ENCODE data around the gene DPP6. TPM values are rescaled to one million over a fixed set of nuclear protein-coding genes. Genes with fewer than 3 reads are reported as not detected.

DPP6 gene
- total RNA-seq, 1 donor from 2014 or later = 0.39 TPM

GRCh38 chr7:154484406-154484805, 432.2 kb downstream of the DPP6 start:
- H3K27me3 ChIP-seq = no peaks in the 10 kb centered on the region
- H3F3A ChIP-seq (ENCODE audit: low read depth) = no peaks in the 10 kb centered on the region
- no peak overlapping the region for H3K4me3 ChIP-seq
- Mint-ChIP-seq H3K36me3 (no peaks in the 10 kb centered on the region), H3K27me3 (ENCODE audit: insufficient read depth, low read depth) (peaks cover 5% of the 10 kb centered on the region), H3K4me1 (peaks cover 7% of the 10 kb centered on the region), H3K27ac (no peak overlapping the region), H3K4me3 (no peak overlapping the region), H3K9me3 (no peaks in the 10 kb centered on the region)
- peak; percentile 38 for DNase-seq (ENCODE audit: low spot score)
- no peaks in the 10 kb centered on the region for H3K79me2 ChIP-seq (ENCODE audit: low read depth)
- TF ChIP-seq CTCF (IDR thresholded peaks at IDR 0.05) = no peak
- H3K27ac ChIP-seq = no peak overlapping the region
- H4K20me1 ChIP-seq (ENCODE audit: low read depth) = no peaks in the 10 kb centered on the region
- H3K4me2 ChIP-seq = no peak overlapping the region
- peaks cover 4% of the 10 kb centered on the region for H3K4me1 ChIP-seq
- H3K9ac ChIP-seq = no peak overlapping the region
- no peak overlapping the region for H2AFZ ChIP-seq (replicated peaks)
- no peaks in the 10 kb centered on the region for H3K36me3 ChIP-seq
- H3K9me3 ChIP-seq (ENCODE audit: low read depth) = no peaks in the 10 kb centered on the region

GRCh38 chr7:154484943-154485342, 432.7 kb downstream of the DPP6 start:
- no peaks in the 10 kb centered on the region for H3K36me3 Mint-ChIP-seq
- H3K4me1 Mint-ChIP-seq = peaks cover 7% of the 10 kb centered on the region
- H3K4me3 ChIP-seq = no peak overlapping the region
- H3K27me3 Mint-ChIP-seq (ENCODE audit: insufficient read depth, low read depth) = peaks cover 5% of the 10 kb centered on the region
- no peak overlapping the region for H3K4me2 ChIP-seq
- H3K4me3 Mint-ChIP-seq = no peak overlapping the region
- H3K9me3 Mint-ChIP-seq = no peaks in the 10 kb centered on the region
- H3K4me1 ChIP-seq = peaks cover 4% of the 10 kb centered on the region
- H3K36me3 ChIP-seq = no peaks in the 10 kb centered on the region
- DNase-seq (ENCODE audit: low spot score) = no peak
- no peak overlapping the region for H3K27ac ChIP-seq
- H3F3A ChIP-seq (ENCODE audit: low read depth) = no peaks in the 10 kb centered on the region
- H3K27ac Mint-ChIP-seq = no peak overlapping the region
- no peaks in the 10 kb centered on the region for H4K20me1 ChIP-seq (ENCODE audit: low read depth)
- H3K79me2 ChIP-seq (ENCODE audit: low read depth) = no peaks in the 10 kb centered on the region
- H2AFZ ChIP-seq (replicated peaks) = no peak overlapping the region
- TF ChIP-seq EZH2 (IDR thresholded peaks at IDR 0.05) (no peak), CTCF (IDR thresholded peaks at IDR 0.05) (no peak), EZH2phosphoT487 (IDR thresholded peaks at IDR 0.05) (no peak)
- no peak overlapping the region for H3K9ac ChIP-seq
- no peaks in the 10 kb centered on the region for H3K27me3 ChIP-seq
- no peaks in the 10 kb centered on the region for H3K9me3 ChIP-seq (ENCODE audit: low read depth)

GRCh38 chr7:154489897-154490296, 437.7 kb downstream of the DPP6 start:
- Histone ChIP-seq H3K79me2 (ENCODE audit: low read depth) (no peaks in the 10 kb centered on the region), H3K4me3 (no peak overlapping the region), H3F3A (ENCODE audit: low read depth) (no peaks in the 10 kb centered on the region), H3K27me3 (no peaks in the 10 kb centered on the region), H3K9ac (no peak overlapping the region), H3K4me2 (no peak overlapping the region), H2AFZ (replicated peaks) (no peak overlapping the region), H4K20me1 (ENCODE audit: low read depth) (no peaks in the 10 kb centered on the region), H3K27ac (no peak overlapping the region), H3K36me3 (no peaks in the 10 kb centered on the region), H3K9me3 (ENCODE audit: low read depth) (no peaks in the 10 kb centered on the region), H3K4me1 (peaks cover 5% of the 10 kb centered on the region)
- Mint-ChIP-seq H3K27me3 (ENCODE audit: insufficient read depth, low read depth) (peaks cover 2% of the 10 kb centered on the region), H3K36me3 (no peaks in the 10 kb centered on the region), H3K9me3 (no peaks in the 10 kb centered on the region), H3K4me3 (no peak overlapping the region), H3K4me1 (peaks cover 6% of the 10 kb centered on the region), H3K27ac (no peak overlapping the region)
- DNase-seq (ENCODE audit: low spot score) = no peak
- TF ChIP-seq EZH2phosphoT487 (IDR thresholded peaks at IDR 0.05) (no peak), CTCF (IDR thresholded peaks at IDR 0.05) (no peak), EZH2 (IDR thresholded peaks at IDR 0.05) (no peak)

- H3K9ac ChIP-seq = no peak overlapping the region
- H3K36me3 ChIP-seq = no peaks in the 10 kb centered on the region
- TF ChIP-seq CTCF (IDR thresholded peaks at IDR 0.05) (no peak), EZH2 (IDR thresholded peaks at IDR 0.05) (no peak), EZH2phosphoT487 (IDR thresholded peaks at IDR 0.05) (no peak)
- no peaks in the 10 kb centered on the region for H3K27me3 ChIP-seq
- no peak overlapping the region for H3K27ac ChIP-seq
- Mint-ChIP-seq H3K27me3 (ENCODE audit: insufficient read depth, low read depth) (no peaks in the 10 kb centered on the region), H3K4me3 (no peak overlapping the region), H3K9me3 (no peaks in the 10 kb centered on the region), H3K36me3 (no peaks in the 10 kb centered on the region), H3K4me1 (peaks cover 6% of the 10 kb centered on the region), H3K27ac (no peak overlapping the region)
- H2AFZ ChIP-seq (replicated peaks) = no peak overlapping the region
- peaks cover 5% of the 10 kb centered on the region for H3K4me1 ChIP-seq
- H3K4me2 ChIP-seq = no peak overlapping the region
- H4K20me1 ChIP-seq (ENCODE audit: low read depth) = no peaks in the 10 kb centered on the region
- no peak for DNase-seq (ENCODE audit: low spot score)
- H3K79me2 ChIP-seq (ENCODE audit: low read depth) = no peaks in the 10 kb centered on the region
- no peak overlapping the region for H3K4me3 ChIP-seq
- no peaks in the 10 kb centered on the region for H3F3A ChIP-seq (ENCODE audit: low read depth)
- H3K9me3 ChIP-seq (ENCODE audit: low read depth) = no peaks in the 10 kb centered on the region
Measured at GRCh38 chr7:154493594-154493993, 441.4 kb downstream of the DPP6 start.

Data from neural progenitor cell (in vitro differentiated cells).